A673 (cell line): ENCODE results near the gene PGGHG. TPM values are rescaled to one million over a fixed set of nuclear protein-coding genes. Genes with fewer than 3 reads are reported as not detected.
A peak's percentile ranks its signal among the peaks of the same experiment; 100 is the strongest.

ENCODE experiments used
- BruUV-seq: library from RNA; stranded (reverse); fragments of 400-500 nt; replicated peaks from 2 replicates; lab custom pipeline; 2021; lab: Mats Ljungman, UMichigan
- CTCF ChIA-PET: fragments of 300-600 bp; sonication (Branson Sonifier 250); formaldehyde crosslinking; loops from one replicate; lab custom pipeline; 2022; ENCODE audit warnings: antibody characterized with exemption; lab: Charles Lee
- POLR2A ChIA-PET: fragments of 300-600 bp; sonication (Branson Sonifier 250); formaldehyde crosslinking; loops from one replicate; lab custom pipeline; 2022; ENCODE audit warnings: antibody characterized with exemption; ENCODE audit not compliant: low non-redundant PET; lab: Charles Lee
- DNase-seq: peaks from one replicate; pipeline ENCODE4 v3.0.0-alpha.2; 2015; ENCODE audit warnings: low spot score
- H3K27ac ChIP-seq: fragments of 200-600 bp; sonication (generic); 2 replicates; pipeline ENCODE4 v1.5.1; 2016; ENCODE audit warnings: mixed run types, low read depth, mild to moderate bottlenecking, mixed read lengths, antibody characterized with exemption, low read length; ENCODE audit not compliant: poor library complexity, severe bottlenecking
- H3K27me3 ChIP-seq: fragments of 200-600 bp; sonication (generic); replicated peaks from 2 replicates; pipeline ENCODE4 v1.6.1; 2017; ENCODE audit warnings: mixed run types, low read depth, mild to moderate bottlenecking, mixed read lengths, antibody characterized with exemption, low read length; ENCODE audit not compliant: insufficient read depth, poor library complexity
- H3K36me3 ChIP-seq: fragments of 200-600 bp; sonication (generic); 2 replicates; pipeline ENCODE4 v1.6.1; 2016; ENCODE audit warnings: mixed run types, mild to moderate bottlenecking, mixed read lengths, antibody characterized with exemption, low read length; ENCODE audit not compliant: insufficient read depth, poor library complexity, severe bottlenecking
- H3K4me1 ChIP-seq: fragments of 200-600 bp; sonication (generic); 2 replicates; pipeline ENCODE4 v1.6.1; 2017; ENCODE audit warnings: mixed run types, mild to moderate bottlenecking, mixed read lengths, antibody characterized with exemption, low read length; ENCODE audit not compliant: insufficient read depth, poor library complexity, severe bottlenecking
- H3K4me3 ChIP-seq: fragments of 200-600 bp; sonication (generic); 2 replicates; pipeline ENCODE4 v1.5.1; 2016; ENCODE audit warnings: low read depth, mixed run types, mild to moderate bottlenecking, mixed read lengths, low read length; ENCODE audit not compliant: poor library complexity, severe bottlenecking
- H3K9me3 ChIP-seq: fragments of 200-600 bp; sonication (generic); 2 replicates; pipeline ENCODE4 v1.6.1; 2016; ENCODE audit warnings: mixed run types, low read depth, mild to moderate bottlenecking, mixed read lengths, antibody characterized with exemption, low read length; ENCODE audit not compliant: poor library complexity, severe bottlenecking
- CTCF ChIP-seq: fragments of 300-800, 200-600 bp; sonication (generic); conservative IDR thresholded peaks from 2 replicates; pipeline ENCODE4 v1.5.1; 2017; ENCODE audit warnings: low read depth, mild to moderate bottlenecking, antibody characterized with exemption, low read length, moderate library complexity, mixed read lengths
- EZH2 ChIP-seq: fragments of 200-600 bp; sonication (generic); IDR thresholded peaks from 2 replicates; pipeline ENCODE4 v1.6.1; 2017; ENCODE audit warnings: borderline replicate concordance, low read depth, mild to moderate bottlenecking, mixed read lengths, antibody characterized with exemption, low read length; ENCODE audit not compliant: poor library complexity, severe bottlenecking
- intact Hi-C: fragments of 100-400 bp; cut with micrococcal nuclease; formaldehyde crosslinking; loops from one replicate; pipeline ENCODE4 v1.10.0; 2022; ENCODE audit not compliant: unreplicated experiment
- total RNA-seq: library from RNA; stranded (reverse); gene quantifications from 2 replicates; pipeline ENCODE4 v1.2.3, GENCODE V29; 2021

The PGGHG gene
- total RNA-seq, 1 experiment from 2014 or later, result 5.4 TPM

- intact Hi-C loops, result no loop called here
- Histone ChIP-seq H3K36me3 (no peaks in the 10 kb centered on the region), H3K9me3 (no peaks in the 10 kb centered on the region), H3K4me1 (no peaks in the 10 kb centered on the region), H3K27ac (no peak within 1 kb of the TSS), H3K27me3 (peaks cover 43% of the 10 kb centered on the region), H3K4me3 (no peak within 1 kb of the TSS)
- CTCF ChIA-PET, result no interaction called here
- DNase-seq, result no peak
- TF ChIP-seq CTCF (no peak), EZH2 (no peak)
- POLR2A ChIA-PET, result no interaction called here
- no TSS peak for BruUV-seq
Measured at GRCh38 chr11:278001-278951, 10.7 kb upstream of the PGGHG start, which contains the start of gene NLRP6. Gene NLRP6 (plus strand): TSS chr11:278407. CDS start chr11:278570, 163 bp downstream.

DNA sequence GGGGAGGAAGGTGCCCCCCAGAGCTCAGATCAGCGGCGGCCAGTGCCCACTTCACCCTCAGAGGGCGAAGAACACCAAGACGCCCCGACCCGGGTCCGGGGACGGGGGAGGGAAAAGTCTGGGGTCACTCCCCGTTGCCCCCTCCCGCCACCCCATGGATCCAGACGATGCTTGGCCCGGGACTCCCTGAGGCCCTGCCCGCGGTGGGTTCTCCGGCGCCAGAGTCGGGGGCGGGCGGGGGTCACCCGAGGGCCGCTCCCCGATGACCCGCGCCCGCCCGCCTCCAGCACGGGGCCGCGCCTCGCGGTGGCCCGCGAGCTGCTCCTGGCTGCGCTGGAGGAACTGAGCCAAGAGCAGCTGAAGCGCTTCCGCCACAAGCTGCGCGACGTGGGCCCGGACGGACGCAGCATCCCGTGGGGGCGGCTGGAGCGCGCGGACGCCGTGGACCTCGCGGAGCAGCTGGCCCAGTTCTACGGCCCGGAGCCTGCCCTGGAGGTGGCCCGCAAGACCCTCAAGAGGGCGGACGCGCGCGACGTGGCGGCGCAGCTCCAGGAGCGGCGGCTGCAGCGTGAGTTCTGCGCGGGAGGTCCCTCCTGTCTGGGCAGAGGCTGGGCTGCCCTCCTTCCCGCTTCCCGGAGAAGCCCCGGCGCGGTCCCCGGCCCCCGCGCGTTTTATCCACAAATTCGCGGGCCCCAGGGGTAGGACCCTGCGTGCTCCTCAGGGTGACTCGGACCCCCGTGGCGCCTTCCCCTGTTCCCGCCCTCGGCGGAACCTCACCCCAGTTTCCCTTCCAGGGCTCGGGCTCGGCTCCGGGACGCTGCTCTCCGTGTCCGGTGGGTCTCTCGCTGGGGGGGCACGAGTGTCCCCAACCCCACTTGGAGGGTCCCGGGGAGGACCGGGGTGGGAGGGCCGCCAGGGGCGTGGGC, 9.6 kb upstream of the PGGHG start:
- no TSS peak for BruUV-seq
- Histone ChIP-seq H3K4me1 (no peaks in the 10 kb centered on the region), H3K27me3 (peaks cover 43% of the 10 kb centered on the region), H3K4me3 (no peak overlapping the region), H3K27ac (no peak overlapping the region), H3K36me3 (no peaks in the 10 kb centered on the region), H3K9me3 (no peaks in the 10 kb centered on the region)
- CTCF ChIA-PET, result no interaction called here
- intact Hi-C loops, result no loop called here
- POLR2A ChIA-PET, result no interaction called here
- no peak for TF ChIP-seq EZH2
- no peak for TF ChIP-seq CTCF
- no peak for DNase-seq

DNA sequence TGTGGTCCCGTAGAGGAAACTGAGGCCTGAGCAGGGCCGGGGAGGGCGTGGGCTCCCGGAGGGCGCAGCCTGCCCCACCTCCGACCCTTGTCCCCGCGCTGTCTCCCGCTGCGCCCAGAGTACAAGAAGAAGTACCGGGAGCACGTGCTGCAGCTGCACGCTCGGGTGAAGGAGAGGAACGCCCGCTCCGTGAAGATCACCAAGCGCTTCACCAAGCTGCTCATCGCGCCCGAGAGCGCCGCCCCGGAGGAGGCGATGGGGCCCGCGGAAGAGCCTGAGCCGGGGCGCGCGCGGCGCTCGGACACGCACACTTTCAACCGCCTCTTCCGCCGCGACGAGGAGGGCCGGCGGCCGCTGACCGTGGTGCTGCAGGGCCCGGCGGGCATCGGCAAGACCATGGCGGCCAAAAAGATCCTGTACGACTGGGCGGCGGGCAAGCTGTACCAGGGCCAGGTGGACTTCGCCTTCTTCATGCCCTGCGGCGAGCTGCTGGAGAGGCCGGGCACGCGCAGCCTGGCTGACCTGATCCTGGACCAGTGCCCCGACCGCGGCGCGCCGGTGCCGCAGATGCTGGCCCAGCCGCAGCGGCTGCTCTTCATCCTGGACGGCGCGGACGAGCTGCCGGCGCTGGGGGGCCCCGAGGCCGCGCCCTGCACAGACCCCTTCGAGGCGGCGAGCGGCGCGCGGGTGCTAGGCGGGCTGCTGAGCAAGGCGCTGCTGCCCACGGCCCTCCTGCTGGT, 8.8 kb upstream of the PGGHG start:
- intact Hi-C loops, result no loop called here
- no peaks in the 10 kb centered on the region for H3K9me3 ChIP-seq
- no peak overlapping the region for H3K4me3 ChIP-seq
- H3K27me3 ChIP-seq, result peaks cover 43% of the 10 kb centered on the region
- H3K36me3 ChIP-seq, result no peaks in the 10 kb centered on the region
- TF ChIP-seq CTCF (0 out of 2 replicates have a peak, but pooled peaks have one; percentile 8), EZH2 (no peak)
- H3K27ac ChIP-seq, result no peak overlapping the region
- CTCF ChIA-PET, result no interaction called here
- no TSS peak for BruUV-seq
- POLR2A ChIA-PET, result no interaction called here
- H3K4me1 ChIP-seq, result no peaks in the 10 kb centered on the region
- no peak for DNase-seq
